Activated naive CD8-positive, alpha-beta T cell treated with anti-CD3 and anti-CD28 coated beads, Interleukin-2, amount 50 U/mL, for 24 hours (primary cell): ENCODE measurements around the gene MGST3.
A peak's percentile ranks its signal among the peaks of the same experiment; 100 is the strongest.
"Not testable (repeated sequence)": the region's sequence is repeated elsewhere in the genome, so short reads cannot be mapped to it uniquely, and the experiment has no call there.

ENCODE experiments used
- ATAC-seq: fragments of 150-1000 bp; cut with Tn5 transposase; one replicate; pipeline ENCODE4 v1.10.0; 2021
- DNase-seq: peaks from one replicate; pipeline ENCODE4 v3.0.0; 2021
- H3K27ac Mint-ChIP-seq: one replicate; pipeline ENCODE4 v1.8.0; 2021; ENCODE audit warnings: mild to moderate bottlenecking, mixed read lengths
- H3K27me3 Mint-ChIP-seq: one replicate; pipeline ENCODE4 v1.8.0; 2021; ENCODE audit warnings: mixed read lengths
- H3K36me3 Mint-ChIP-seq: one replicate; pipeline ENCODE4 v1.8.0; 2021; ENCODE audit warnings: low read depth, mixed read lengths
- H3K4me1 Mint-ChIP-seq: one replicate; pipeline ENCODE4 v1.8.0; 2021; ENCODE audit warnings: mixed read lengths
- H3K4me3 Mint-ChIP-seq: one replicate; pipeline ENCODE4 v1.8.0; 2021; ENCODE audit warnings: mild to moderate bottlenecking, moderate library complexity, mixed read lengths
- H3K9me3 Mint-ChIP-seq: one replicate; pipeline ENCODE4 v1.8.0; 2021; ENCODE audit warnings: mixed read lengths

Gene MGST3

GRCh38 chr1:165688046-165688445, 57.0 kb downstream of the MGST3 start:
- Mint-ChIP-seq H3K4me3 (no peak overlapping the region), H3K27me3 (no peaks in the 10 kb centered on the region), H3K27ac (no peak overlapping the region), H3K4me1 (peaks cover 39% of the 10 kb centered on the region), H3K9me3 (no peaks in the 10 kb centered on the region), H3K36me3 (peaks cover 40% of the 10 kb centered on the region)
- DNase-seq: no peak
- no peak for ATAC-seq

DNA sequence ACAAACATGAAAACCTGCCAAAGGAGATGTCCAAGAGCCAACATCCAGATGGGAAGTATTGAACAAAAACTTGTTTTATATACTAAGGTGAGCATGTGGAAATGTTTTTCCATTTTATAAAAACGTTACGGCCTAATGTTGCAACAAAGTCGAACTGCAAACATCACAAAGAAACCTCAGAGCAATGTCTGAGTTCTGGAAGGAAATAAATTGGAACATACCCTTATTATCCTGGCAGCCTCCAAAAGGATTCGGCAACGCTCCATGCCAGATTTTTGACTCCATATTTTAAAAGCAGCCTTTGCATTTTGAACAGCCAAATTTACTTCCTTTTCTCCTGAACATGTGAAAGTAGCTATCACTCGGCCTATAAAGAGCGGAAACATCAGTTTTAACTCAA, 64.0 kb downstream of the MGST3 start:
- peaks cover 41% of the 10 kb centered on the region for H3K4me1 Mint-ChIP-seq
- peaks cover 35% of the 10 kb centered on the region for H3K36me3 Mint-ChIP-seq
- H3K27me3 Mint-ChIP-seq: no peaks in the 10 kb centered on the region
- H3K9me3 Mint-ChIP-seq: no peaks in the 10 kb centered on the region
- no peak overlapping the region for H3K4me3 Mint-ChIP-seq
- DNase-seq (no peak), ATAC-seq (no peak)
- no peak overlapping the region for H3K27ac Mint-ChIP-seq

- Mint-ChIP-seq H3K4me3 (peak overlapping the region; percentile 96), H3K27me3 (no peaks in the 10 kb centered on the region), H3K4me1 (peaks cover 35% of the 10 kb centered on the region), H3K27ac (peak overlapping the region; percentile 41), H3K9me3 (no peaks in the 10 kb centered on the region), H3K36me3 (peaks cover 27% of the 10 kb centered on the region)
- ATAC-seq (no peak), DNase-seq (no peak)
Observed at GRCh38 chr1:165696625-165697100, 65.6 kb downstream of the MGST3 start.

DNA sequence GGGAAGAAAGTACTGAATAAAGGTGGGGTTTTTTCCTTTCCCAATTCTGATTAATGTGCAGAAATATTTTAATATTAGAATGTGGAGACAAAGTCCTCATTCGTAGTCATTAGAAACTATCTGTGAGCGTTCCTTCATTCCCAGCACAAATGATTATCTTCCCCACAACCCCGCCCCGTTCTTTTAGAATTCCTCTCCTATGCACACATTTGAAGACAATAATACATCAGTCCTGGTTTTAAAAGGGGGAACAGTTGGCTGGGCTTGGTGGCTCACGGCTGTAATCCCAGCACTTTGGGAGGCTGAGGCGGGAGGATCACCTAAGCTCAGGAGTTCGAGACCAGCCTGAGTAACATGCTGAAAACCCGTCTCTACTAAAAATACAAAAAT, 66.5 kb downstream of the MGST3 start:
- peaks cover 30% of the 10 kb centered on the region for H3K4me1 Mint-ChIP-seq
- H3K36me3 Mint-ChIP-seq: peaks cover 22% of the 10 kb centered on the region
- peak overlapping the region; percentile 96 for H3K4me3 Mint-ChIP-seq
- DNase-seq: no peak
- no peaks in the 10 kb centered on the region for H3K9me3 Mint-ChIP-seq
- ATAC-seq: no peak
- H3K27ac Mint-ChIP-seq: peak overlapping the region; percentile 91
- H3K27me3 Mint-ChIP-seq: no peaks in the 10 kb centered on the region

GRCh38 chr1:165697881-165698760, 67.1 kb downstream of the MGST3 start, which contains the start of gene ALDH9A1:
TSS of gene ALDH9A1 (minus strand) at chr1:165698562. CDS start at chr1:165698558, 4 bp downstream.
- peaks cover 30% of the 10 kb centered on the region for H3K4me1 Mint-ChIP-seq
- H3K27ac Mint-ChIP-seq: peak within 1 kb of the TSS; percentile 91
- H3K27me3 Mint-ChIP-seq: no peaks in the 10 kb centered on the region
- H3K4me3 Mint-ChIP-seq: peak within 1 kb of the TSS; percentile 96
- H3K9me3 Mint-ChIP-seq: no peaks in the 10 kb centered on the region
- DNase-seq: peak; percentile 92
- peak; percentile 96 for ATAC-seq
- peaks cover 20% of the 10 kb centered on the region for H3K36me3 Mint-ChIP-seq

- H3K4me3 Mint-ChIP-seq: peak overlapping the region; percentile 96
- DNase-seq (no peak), ATAC-seq (no peak)
- H3K9me3 Mint-ChIP-seq: no peaks in the 10 kb centered on the region
- H3K36me3 Mint-ChIP-seq: peaks cover 14% of the 10 kb centered on the region
- H3K27ac Mint-ChIP-seq: peak overlapping the region; percentile 91
- peaks cover 30% of the 10 kb centered on the region for H3K4me1 Mint-ChIP-seq
- no peaks in the 10 kb centered on the region for H3K27me3 Mint-ChIP-seq
Observed at GRCh38 chr1:165698761-165699052, 67.7 kb downstream of the MGST3 start.

GRCh38 chr1:165699577-165699976, 68.5 kb downstream of the MGST3 start:
- no peak for DNase-seq
- Mint-ChIP-seq H3K9me3 (no peaks in the 10 kb centered on the region), H3K4me3 (no peak overlapping the region), H3K27me3 (no peaks in the 10 kb centered on the region), H3K4me1 (peaks cover 30% of the 10 kb centered on the region), H3K36me3 (peaks cover 5% of the 10 kb centered on the region), H3K27ac (no peak overlapping the region)
- no peak for ATAC-seq

DNA sequence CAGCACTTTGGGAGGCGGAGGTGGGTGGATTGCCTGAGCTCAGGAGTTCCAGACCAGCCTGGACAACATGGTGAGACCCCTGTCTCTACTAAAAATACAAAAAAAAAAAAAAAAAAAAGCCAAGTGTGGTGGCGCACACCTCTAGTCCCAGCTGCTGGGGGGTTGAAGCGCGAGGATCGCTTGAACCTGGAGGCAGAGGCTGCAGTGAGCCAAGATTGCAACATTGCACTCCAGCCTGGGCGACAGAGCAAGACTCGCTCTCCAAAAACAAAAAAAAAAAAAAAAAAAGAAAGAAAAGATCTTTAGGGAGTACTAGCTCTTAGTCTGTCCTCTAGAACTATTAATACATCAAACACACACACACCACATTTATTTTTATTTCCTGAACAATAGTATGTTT, 70.9 kb downstream of the MGST3 start:
- H3K4me3 Mint-ChIP-seq, H3K9me3 Mint-ChIP-seq, ATAC-seq, H3K36me3 Mint-ChIP-seq, H3K27me3 Mint-ChIP-seq, DNase-seq, H3K27ac Mint-ChIP-seq: not testable (repeated sequence)
- peaks cover 14% of the 10 kb centered on the region for H3K4me1 Mint-ChIP-seq

DNA sequence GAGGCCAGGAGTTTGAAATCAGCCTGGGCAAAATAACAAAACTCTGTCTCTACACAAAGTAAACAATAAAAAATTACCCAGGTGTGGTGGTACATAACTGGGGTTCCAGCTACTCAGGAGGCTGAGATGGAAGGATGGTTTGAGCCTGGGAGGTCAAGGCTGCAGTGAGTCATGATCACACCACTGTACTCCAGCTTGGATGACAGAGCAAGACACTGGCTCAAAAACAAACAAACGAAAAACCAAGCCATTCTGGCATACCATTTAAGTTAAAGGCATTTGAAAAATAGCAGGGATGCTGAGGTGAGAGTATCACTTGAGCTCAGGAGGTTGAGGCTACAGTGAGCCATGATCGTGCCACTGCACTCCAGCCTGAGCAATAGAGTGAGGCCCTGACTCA, 72.6 kb downstream of the MGST3 start:
- H3K9me3 Mint-ChIP-seq: no peaks in the 10 kb centered on the region
- DNase-seq: no peak
- no peak overlapping the region for H3K4me3 Mint-ChIP-seq
- H3K36me3 Mint-ChIP-seq: no peaks in the 10 kb centered on the region
- peaks cover 4% of the 10 kb centered on the region for H3K4me1 Mint-ChIP-seq
- peaks cover 4% of the 10 kb centered on the region for H3K27me3 Mint-ChIP-seq
- ATAC-seq: no peak
- no peak overlapping the region for H3K27ac Mint-ChIP-seq
